NCI-H1048 (cell line): ENCODE data around the gene FTCDNL1.
A peak's percentile ranks its signal among the peaks of the same experiment; 100 is the strongest.

Source experiments
- DNase-seq: peaks from one replicate; lab custom pipeline; 2025; lab: John Stamatoyannopoulos, UW

Gene FTCDNL1

GRCh38 chr2:199791326-199791725 lies 59.7 kb downstream of the FTCDNL1 start:
- no peak for DNase-seq

DNA sequence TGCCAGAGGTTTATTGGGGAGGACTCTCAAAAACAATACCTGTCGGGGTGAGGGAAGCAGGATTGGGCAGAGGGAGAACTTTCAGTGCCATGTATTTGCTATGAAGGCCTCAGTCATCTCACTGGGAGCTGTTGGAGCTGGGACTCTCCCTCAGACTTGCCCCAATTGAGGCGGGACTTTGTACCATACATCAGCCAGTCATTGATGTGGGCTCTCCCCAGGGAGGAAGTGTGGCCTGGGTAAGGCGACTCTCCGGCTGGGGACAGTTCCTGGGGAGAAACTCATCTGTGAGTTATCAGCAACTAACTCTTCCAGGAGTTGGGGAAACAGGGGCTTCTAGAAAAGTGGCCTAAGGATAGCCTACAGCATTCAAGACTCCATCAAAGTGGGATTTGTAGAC lies 66.5 kb downstream of the FTCDNL1 start:
- DNase-seq: no peak

- DNase-seq: no peak
These were observed 71.4 kb downstream of the FTCDNL1 start for GRCh38 chr2:199779589-199779988.

GRCh38 chr2:199778655-199779054 lies 72.3 kb downstream of the FTCDNL1 start:
- no peak for DNase-seq

GRCh38 chr2:199777916-199778315 lies 73.1 kb downstream of the FTCDNL1 start:
- DNase-seq: no peak

- no peak for DNase-seq
These were observed 73.7 kb downstream of the FTCDNL1 start for GRCh38 chr2:199777315-199777714.

DNA sequence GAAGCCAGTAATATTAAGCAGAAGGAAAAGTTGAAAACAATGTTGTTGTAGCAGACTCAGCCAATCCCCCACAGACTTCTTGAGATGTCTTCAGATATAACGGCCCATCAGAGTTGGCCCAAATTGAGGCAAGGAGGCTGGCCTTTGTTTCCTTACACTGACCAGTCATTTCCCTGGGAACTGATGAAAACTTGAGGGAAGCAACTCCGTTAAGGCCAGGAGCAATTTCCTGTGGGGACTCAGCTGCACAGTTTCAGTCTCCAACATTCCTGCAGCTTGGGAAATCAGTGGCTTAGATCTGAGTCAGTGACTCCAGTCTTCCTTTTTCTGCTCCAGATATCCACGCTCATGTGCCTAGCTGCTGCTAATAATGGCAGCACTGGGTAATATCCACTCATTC lies 75.7 kb downstream of the FTCDNL1 start:
- no peak for DNase-seq

DNA sequence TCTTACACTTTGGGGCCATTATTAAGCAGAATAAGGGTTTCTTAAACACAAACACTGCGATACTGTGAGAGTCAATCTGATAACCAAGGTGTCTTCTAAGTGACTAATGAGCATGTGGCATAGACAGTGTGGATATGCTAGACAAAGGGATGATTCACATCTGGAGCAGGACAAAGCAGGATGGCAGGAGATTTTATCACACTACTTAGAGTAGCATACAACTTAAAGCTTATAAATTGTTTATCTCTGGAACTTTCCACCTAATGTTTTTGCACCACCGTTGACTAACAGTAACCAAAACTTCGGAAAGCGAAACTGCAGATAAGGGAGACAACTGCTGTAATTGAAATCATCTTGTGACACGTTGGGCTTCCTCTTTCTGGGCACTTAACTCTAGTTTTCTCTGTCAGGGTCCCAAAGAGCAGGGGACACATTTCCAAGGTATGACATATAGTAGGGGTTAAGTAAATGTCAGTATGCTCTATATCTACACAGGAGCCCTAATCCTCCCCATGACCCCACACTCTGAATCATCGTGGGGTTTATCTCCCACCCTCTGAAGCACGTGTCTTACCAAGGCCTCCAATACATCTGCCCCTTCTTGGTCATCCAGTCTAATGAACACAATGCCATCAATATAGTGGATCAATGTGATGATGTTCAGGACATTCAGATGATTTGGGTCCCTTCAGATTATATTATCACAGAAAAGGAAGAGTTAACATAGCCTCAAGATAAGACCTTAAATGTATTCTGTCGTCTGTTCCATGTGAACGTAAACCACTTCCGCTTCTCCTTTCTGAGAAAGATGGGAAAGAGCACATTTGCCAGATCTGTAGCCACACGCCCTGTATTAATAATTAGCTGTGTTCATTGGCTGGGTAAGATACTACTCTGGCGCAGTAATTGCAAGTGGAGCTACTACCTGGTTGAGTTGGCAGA lies 78.7 kb downstream of the FTCDNL1 start:
- DNase-seq: no peak

- DNase-seq: no peak
These were observed 80.3 kb downstream of the FTCDNL1 start for GRCh38 chr2:199770716-199771115.

DNA sequence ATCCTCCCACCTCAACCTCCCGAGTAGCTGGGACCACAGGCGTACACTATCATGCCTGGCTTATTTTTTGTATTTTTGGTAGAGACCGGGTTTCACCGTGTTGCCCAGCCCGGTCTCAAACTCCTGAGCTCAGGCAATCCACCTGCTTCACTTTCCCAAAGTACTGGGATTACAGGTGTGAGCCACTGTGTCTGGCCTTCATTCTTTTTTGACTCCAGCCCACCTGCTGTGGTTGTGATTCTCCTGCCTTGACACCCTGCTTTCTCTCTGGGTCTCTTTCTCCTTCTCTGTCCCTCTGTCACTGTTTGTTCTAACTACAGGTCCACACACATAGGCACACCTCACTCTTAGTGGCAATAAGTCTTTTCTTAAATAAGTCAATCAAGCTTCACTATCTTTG lies 85.3 kb downstream of the FTCDNL1 start:
- no peak for DNase-seq

DNA sequence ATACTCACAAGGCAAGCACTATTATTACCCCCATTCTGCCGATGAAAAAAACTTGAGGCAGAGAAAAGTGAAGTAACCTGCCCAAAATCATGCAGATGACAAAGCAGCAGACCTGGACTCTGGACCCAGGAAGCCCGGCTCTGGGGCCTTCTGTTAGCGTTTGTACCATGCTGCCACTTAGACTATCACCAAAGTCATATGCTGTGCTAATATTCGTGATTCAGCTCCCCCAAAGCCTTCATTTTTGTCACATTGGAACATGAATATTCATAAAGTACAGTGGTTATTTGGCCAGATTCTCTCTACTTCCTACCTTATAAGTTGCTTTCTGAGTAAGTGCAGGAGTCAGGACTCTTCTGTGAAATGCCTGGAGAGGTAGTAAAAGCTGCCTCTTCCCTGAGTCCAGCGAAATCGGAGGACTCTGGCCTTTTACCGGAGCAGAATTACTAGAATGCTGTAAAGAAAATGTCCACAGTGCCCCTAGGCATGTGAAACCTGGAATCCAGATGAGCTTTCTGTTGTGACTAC lies 86.7 kb downstream of the FTCDNL1 start:
- DNase-seq: no peak

GRCh38 chr2:199762963-199763362 lies 88.0 kb downstream of the FTCDNL1 start:
- DNase-seq: no peak

GRCh38 chr2:199760574-199760973 lies 90.4 kb downstream of the FTCDNL1 start:
- DNase-seq: no peak

GRCh38 chr2:199757233-199757870 lies 93.6 kb downstream of the FTCDNL1 start:
- no peak for DNase-seq

DNA sequence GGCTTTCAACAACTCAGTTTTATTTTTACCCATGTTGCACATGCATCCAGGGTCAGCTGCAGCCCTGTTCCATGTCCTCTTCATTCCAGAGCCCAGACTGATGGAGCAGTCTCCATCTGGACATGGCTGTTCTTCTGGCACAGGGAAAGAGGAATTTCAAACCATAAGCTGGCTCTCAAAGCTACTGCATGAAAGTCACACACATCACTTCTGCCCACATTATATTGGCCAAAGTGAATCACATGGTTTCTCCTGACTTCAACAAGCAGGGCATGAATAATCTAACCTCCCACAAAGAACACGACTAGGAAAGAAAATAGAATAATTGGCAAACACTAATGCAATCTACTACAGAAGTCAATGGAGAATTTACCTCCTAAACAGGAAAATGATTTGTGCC lies 94.2 kb downstream of the FTCDNL1 start:
- DNase-seq: no peak

- DNase-seq: no peak
These were observed 94.8 kb downstream of the FTCDNL1 start for GRCh38 chr2:199756211-199756610.

GRCh38 chr2:199754766-199755165 lies 96.2 kb downstream of the FTCDNL1 start:
- no peak for DNase-seq

DNA sequence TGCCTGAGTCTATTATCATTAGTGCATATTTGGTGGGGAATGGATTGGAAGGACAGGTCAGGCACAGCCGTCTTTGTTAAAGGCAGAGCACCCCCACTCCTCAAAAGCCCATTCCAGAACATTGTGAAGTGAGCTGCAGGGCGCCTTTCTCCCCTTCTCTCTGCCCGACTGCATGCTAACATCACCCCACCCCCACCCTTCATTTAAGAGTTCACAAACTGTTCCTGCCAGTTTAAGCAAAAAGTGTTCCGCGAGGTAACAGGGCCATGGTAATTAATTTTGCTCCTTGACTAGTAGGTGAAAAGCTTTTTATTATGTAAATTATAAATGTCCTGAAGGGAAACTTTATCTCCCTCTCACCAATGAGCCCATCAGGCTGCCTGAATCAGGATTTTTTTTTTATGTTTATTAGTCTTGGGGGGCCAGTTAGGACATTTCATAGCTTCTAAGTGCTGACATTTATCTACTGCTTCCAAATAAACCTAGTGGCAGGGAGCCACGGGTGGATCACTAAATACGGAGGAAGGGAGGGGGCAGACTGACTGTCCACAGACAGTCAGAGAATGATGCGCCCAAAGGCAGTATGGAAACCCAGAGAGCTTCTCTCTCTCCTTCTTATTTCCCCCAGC lies 99.4 kb downstream of the FTCDNL1 start:
- no peak for DNase-seq

DNA sequence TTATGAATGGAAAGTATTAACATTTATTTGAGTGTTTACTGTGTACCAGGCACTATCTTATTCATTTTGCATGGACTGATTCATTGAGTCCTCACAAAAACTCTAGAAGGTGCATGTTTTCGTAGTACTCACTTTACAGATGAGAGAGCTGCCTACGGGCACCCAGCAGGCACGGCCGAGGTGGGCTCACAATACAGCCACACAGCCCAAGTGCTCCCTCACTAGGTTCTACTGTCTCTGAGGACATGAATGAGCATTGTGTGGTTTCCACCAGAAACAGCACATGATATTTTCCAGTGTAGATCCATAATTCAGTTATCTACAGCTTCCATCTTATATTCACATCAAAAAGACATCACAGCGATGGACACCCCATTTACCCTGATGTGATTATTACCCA lies 101.4 kb downstream of the FTCDNL1 start:
- DNase-seq: no peak

- no peak for DNase-seq
These were observed 106.3 kb downstream of the FTCDNL1 start for GRCh38 chr2:199744724-199745123.

DNA sequence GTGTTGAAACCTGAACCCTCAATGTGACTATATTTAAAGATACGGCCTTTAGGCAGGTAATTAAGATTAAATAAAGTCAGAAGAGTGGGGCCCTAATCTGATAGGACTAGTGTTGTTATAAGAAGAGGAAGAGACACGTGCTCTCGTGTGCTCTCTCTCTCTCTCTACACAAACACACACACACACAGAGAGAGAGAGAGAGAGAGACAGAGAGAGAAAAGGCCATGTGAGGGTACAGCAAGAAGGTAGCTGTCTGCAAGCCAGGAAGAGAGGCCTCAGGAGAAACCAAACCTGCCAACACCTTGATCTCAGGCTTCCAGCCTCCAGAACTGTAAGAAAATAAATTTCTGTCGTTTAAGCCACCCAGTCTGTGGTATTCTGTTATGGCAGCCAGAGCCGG lies 106.7 kb downstream of the FTCDNL1 start:
- no peak for DNase-seq

GRCh38 chr2:199743415-199744120 lies 107.4 kb downstream of the FTCDNL1 start:
- peak; percentile 34 for DNase-seq
